Endometrial microvascular endothelial cells (primary cell): ENCODE data around the gene ITGA6. TPM values are rescaled to one million over a fixed set of nuclear protein-coding genes. Genes with fewer than 3 reads are reported as not detected.

Experiments used
- in situ Hi-C: cut with HindIII; loops from 2 replicates; pipeline ENCODE4 v1.10.0; 2017; ENCODE audit warnings: low sequenced_read_pairs, low pct_unique_long_range_greater_than_20kb; ENCODE audit errors: inconsistent ontology term
- total RNA-seq: library from RNA; depleted of rRNA; stranded (reverse); fragments of >200 nt; gene quantifications from one replicate; pipeline ENCODE4 v1.2.3, GENCODE V29; 2015; ENCODE audit errors: inconsistent ontology term

ITGA6 gene
- 295 TPM for total RNA-seq

DNA sequence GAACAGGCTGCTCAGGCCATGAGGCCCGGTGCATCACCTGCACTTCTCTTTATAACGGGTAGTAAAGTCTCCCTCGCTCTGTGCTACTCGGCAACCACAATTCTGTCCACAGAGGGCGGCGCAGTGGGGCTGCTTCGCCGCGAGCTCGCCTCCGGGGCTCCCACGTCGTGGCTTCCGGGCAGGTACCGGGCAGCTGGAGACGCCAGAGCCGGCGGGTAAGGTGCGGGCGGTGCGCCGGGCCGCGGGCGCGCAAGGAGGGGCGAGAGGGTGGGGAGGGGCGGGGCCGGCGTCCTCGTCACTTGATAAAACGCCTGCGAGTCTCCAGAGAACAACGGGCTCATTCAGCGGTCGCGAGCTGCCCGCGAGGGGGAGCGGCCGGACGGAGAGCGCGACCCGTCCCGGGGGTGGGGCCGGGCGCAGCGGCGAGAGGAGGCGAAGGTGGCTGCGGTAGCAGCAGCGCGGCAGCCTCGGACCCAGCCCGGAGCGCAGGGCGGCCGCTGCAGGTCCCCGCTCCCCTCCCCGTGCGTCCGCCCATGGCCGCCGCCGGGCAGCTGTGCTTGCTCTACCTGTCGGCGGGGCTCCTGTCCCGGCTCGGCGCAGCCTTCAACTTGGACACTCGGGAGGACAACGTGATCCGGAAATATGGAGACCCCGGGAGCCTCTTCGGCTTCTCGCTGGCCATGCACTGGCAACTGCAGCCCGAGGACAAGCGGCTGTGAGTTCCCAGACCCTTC is at the start of gene ITGA6:
Gene ITGA6 (plus strand): TSS at position 331 of the 734 bp plus-strand sequence.
- in situ Hi-C loops: no loop called here

GRCh38 chr2:172380436-172381274 is 46.7 kb upstream of the ITGA6 start:
- in situ Hi-C loops: no loop called here

GRCh38 chr2:172381275-172382027 is 45.9 kb upstream of the ITGA6 start:
- in situ Hi-C loops: no loop called here

- in situ Hi-C loops: no loop called here
Measured at GRCh38 chr2:172387361-172387760, 40.0 kb upstream of the ITGA6 start.

- in situ Hi-C loops: no loop called here
Measured at GRCh38 chr2:172389685-172390339, 37.6 kb upstream of the ITGA6 start.

DNA sequence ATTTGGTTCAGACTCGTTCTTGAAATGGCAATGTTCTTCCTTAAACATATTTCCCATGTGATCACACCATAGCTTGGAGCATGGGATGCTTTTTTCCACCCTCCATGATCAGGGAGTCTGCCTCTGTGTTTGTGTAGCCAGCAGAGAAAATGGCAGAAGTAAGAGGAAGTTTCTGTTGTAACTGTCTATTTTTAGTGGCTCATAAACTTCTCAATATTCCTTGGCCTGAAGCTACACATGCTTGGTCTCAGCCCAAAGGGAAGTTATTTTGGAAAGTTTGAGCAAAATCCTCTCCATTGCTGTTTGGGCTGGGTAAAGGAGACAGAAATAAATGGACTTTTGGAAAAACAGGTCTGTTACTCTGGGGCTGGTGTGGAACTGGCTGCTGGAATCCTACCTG is 33.4 kb upstream of the ITGA6 start:
- in situ Hi-C loops: no loop called here

DNA sequence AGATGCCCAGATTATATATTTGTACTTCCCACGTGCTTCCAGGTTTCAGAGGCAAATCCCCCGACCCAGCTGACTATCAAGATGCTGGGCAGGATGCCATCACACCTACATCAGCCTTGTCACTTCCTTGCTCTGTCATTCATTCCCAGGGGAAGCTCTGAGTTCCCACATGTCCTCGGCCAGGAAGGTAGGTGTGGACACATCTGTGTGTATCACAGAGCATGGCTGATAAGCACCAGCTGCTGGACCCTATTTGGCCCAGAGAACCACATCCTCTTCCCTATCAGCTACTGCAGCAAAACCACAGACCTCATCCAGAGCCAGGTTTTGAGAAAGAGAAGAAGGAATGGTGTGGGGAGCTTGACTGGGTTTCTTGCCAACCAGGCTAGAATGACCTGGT is 31.9 kb upstream of the ITGA6 start:
- in situ Hi-C loops: no loop called here

DNA sequence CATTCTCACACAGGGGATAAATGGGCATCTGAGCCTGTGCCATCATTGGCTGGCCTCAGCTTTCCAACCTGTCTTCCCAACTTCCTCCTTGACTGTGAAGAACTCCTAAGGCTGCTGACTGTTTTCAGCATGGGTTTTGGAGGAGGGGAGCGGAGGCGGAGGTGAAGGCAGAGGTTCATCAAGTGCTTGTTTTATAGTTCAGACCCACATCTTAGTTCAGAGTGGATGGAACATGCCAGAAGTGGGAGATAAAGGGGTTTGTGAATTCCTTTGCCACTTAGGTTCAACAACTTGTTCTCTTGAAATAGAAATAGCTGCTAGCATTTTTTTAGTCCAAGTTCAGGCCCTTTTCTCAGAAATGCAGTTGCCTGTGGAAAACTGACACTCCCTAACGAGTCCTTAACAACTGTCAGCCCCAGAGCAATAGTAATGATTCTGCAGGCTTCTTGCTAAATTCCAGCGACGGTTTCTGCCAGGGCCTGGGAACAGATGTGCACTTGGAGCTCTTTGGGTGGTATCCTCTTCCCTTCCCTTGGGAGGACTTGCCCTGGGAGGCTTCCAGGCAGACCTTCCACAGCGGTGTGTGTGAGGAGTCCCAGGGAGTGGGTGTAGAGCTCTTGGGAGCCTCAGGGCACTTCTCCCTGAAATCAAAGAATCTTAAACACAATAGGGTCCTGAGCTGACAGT is 30.1 kb upstream of the ITGA6 start:
- in situ Hi-C loops: no loop called here

- in situ Hi-C loops: no loop called here
Measured at GRCh38 chr2:172398440-172398839, 28.9 kb upstream of the ITGA6 start.

GRCh38 chr2:172399765-172400164 is 27.6 kb upstream of the ITGA6 start:
- in situ Hi-C loops: no loop called here

DNA sequence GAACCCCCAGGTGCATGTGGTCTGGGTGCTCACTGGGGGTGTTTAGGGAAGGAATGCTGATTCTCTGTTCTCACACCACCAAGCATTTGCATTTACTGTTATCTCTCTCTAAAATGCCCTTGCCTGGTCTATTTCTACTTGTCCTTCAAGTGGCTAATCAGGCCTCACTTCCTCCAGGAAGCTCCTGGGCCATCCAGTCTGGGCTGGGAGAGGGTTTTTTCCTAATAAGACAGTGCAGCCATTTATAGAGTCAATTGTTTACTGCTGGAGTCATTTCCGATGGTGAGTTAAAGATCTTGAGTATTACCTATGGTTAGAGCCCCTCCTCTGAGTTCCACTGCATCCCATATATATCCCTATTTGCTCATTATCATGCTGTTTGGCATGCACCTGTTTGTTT is 25.2 kb upstream of the ITGA6 start:
- in situ Hi-C loops: no loop called here

DNA sequence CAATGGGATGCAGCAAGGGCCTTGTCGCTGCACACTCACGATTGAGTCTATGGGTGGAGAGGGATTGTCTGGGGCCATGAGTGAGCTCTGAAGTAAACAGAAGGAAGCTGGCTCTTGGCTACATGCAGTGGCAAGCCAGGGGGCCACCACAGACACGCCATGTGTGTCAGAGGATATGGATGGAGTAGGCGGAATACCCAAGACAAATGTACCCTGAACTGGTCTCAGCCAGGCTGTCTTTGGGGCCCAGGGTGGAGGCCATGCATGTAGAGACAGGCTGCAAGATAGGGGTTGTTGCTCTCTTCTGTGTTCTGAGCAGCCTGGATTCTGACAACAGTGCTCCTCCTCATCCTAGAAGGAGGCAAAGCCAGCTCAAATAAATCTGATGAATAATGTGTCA is 24.0 kb upstream of the ITGA6 start:
- in situ Hi-C loops: no loop called here

DNA sequence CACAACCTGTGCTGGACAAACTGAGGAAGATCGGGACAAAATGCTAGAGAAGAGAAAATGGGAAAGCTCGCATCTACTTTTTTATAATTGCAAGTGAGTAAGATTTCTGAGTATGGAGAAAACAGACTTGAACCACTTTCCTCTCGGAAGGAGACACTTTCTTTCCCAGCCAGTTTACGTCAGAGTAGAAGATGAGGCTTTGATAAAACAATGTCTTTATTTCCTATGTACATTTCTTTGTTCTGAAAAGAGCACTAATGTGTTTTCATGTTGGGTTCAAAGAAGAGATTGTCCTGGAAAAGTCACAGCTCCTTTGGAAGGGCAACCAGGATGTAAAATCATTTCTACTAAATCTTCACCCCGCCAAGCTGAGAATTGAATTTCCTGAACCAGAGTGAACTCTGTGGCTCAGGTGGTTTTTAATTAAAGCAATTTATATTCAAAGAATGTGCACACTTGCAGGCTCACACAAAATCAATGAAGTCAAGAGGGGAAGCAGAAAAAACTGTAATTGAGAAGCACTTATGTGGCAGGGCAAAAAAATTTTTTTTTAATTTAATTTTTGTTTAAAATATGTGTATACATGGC is 23.4 kb upstream of the ITGA6 start:
- in situ Hi-C loops: no loop called here

GRCh38 chr2:172404824-172405223 is 22.6 kb upstream of the ITGA6 start:
- in situ Hi-C loops: no loop called here

DNA sequence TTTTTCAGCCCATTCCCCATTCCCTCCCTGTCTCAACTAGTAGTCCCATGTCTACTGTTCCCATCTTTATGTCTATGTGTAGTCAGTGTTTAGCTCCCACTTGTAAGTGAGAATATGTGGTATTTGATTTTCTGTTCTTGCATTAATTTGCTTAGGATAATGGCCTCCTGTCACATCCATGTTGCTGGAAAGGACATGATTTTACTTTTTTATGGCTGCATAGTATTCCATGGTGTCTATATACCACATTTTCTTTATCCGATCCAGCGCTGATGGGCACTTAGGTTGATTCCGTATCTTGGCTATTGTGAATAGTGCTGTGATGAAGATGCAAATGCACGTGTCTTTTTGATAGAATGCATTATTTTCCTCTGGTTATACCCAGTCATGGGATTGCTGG is 21.7 kb upstream of the ITGA6 start:
- in situ Hi-C loops: no loop called here

DNA sequence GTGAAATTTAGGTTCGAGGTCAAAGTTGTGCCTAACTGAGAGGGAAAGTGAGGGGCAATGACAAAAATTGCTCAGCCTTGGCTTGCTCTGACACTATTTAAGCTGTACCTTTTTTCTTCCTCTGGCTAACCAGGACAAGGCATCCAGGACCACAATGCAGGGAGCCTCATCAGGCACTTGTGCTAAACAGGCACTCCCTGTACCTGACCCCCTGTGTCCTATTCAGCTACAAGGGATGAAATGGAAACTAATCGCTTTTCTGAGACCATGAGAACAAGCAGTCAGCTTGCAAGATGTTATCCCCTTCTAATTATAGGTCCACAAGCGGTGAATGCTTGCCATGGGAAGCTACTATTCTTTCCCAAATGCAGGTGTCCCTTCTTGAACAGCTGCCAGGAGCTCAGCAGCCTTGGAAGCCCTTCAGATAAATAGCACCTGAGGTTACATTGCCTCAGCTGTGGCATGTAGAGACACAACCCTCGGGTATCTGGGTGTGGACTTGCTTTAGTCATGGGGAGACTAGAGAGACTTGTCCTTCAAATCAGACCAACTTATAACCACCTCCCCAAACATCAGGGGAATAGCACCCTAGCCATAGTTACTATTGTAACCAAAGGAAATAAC is 19.1 kb upstream of the ITGA6 start:
- in situ Hi-C loops: no loop called here

DNA sequence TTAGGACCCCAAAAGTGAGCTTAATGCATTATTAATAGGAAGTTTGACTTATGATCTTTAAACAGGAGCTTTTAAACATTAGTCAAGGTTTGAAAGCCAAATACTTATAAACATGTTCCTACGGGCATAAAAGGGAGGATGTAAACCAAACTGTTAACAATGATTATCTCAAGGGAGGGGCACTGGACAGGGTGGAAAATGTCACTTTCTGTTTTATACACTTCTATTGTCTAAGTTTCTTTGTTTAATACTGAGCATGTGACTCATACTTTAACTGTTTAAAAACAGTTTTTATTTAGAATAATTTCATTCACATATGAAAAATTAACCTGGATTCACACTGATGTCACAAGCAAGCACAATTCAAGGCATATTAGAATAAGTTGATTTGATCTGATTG is 18.3 kb upstream of the ITGA6 start:
- in situ Hi-C loops: no loop called here

GRCh38 chr2:172412984-172413492 is 14.3 kb upstream of the ITGA6 start:
- in situ Hi-C loops: no loop called here
